ENCODE measurements around the gene CNTNAP4. TPM values are rescaled to one million over a fixed set of nuclear protein-coding genes. Genes with fewer than 3 reads are reported as not detected.

CNTNAP4 gene
- total RNA-seq, 2 donors from 2014 or later, result not detected

DNA sequence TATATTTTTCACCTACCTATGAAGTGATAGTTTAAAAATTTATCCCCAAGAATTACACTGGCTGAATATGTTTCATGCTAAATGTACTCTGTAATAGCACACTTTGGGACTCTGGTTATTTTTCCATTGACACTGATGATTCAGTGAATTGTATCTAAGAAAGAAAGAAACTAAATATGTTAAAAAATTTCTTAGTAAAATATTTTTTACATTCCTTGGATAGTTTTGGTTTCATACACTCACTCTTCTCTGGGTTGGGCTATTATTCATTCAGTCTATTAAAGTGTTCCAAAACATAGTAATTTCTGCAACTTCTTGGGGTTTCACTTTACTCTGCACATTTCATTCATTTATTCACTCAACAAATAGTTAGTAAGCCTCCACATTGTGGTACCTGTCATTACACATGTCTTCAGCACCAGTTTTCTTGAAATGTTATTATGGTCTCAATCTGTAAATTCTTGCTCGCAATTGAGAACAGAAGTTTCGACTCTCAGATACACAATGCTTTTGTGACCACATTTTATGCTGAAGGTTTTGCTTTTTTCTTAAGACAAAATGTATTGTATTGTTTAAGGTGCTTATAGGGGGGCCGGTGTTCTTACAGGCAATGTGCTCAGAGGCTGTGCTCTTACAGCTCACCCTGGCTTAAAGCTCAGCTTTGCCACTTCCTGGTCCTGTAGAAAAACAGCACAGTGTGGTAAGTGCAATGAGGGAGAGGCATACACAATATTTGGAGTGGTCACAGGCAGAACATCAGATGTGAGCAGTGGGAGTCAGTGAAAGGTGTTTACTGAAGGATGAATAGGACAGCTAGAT lies 17.4 kb downstream of the CNTNAP4 start:
- Histone ChIP-seq H3K27ac (no peak overlapping the region), H3K27me3 (no peaks in the 10 kb centered on the region), H3K4me3 (no peak overlapping the region), H3K4me1 (no peaks in the 10 kb centered on the region), H3K36me3 (replicated peaks in 1 of 2; ENCODE audit: insufficient read depth in 1 of 2, low read depth in 2 of 2) (no peaks in the 10 kb centered on the region), H3K9me3 (no peaks in the 10 kb centered on the region)
- WGBS, 2 donors, result 90 to 96% methylated on average over 3 of the region's 3 CpGs
- ATAC-seq, result no peak
- TF ChIP-seq POLR2A (IDR thresholded peaks at IDR 0.05), result no peak
- DNase-seq, result no peak
- intact Hi-C loops (cut with DNase I), result no loop called here

DNA sequence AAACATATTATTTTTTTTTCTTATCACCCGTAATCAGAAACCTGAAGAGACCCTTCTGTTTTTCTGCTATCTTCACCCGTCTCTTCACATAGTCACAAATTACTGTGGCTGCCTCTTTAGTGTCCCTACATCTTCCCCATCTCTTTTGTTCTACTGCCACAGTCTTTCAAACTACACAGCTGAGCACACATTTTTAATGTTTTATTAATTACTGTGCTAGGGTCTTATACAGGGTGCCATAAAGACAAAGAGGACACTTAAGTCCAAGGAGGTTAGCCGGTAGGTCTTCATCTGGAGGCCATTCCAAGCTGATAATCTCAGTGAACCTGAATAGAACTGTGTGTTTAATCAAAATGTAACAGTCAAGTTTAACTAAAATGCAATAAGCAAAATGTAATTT lies 20.7 kb downstream of the CNTNAP4 start:
- Histone ChIP-seq H3K27me3 (no peaks in the 10 kb centered on the region), H3K27ac (no peak overlapping the region), H3K36me3 (replicated peaks in 1 of 2; ENCODE audit: insufficient read depth in 1 of 2, low read depth in 2 of 2) (no peaks in the 10 kb centered on the region), H3K9me3 (no peaks in the 10 kb centered on the region), H3K4me3 (no peak overlapping the region), H3K4me1 (no peaks in the 10 kb centered on the region)
- intact Hi-C loops (cut with DNase I), result no loop called here
- ATAC-seq (no peak), DNase-seq (no peak)
- TF ChIP-seq, protein P1, sequence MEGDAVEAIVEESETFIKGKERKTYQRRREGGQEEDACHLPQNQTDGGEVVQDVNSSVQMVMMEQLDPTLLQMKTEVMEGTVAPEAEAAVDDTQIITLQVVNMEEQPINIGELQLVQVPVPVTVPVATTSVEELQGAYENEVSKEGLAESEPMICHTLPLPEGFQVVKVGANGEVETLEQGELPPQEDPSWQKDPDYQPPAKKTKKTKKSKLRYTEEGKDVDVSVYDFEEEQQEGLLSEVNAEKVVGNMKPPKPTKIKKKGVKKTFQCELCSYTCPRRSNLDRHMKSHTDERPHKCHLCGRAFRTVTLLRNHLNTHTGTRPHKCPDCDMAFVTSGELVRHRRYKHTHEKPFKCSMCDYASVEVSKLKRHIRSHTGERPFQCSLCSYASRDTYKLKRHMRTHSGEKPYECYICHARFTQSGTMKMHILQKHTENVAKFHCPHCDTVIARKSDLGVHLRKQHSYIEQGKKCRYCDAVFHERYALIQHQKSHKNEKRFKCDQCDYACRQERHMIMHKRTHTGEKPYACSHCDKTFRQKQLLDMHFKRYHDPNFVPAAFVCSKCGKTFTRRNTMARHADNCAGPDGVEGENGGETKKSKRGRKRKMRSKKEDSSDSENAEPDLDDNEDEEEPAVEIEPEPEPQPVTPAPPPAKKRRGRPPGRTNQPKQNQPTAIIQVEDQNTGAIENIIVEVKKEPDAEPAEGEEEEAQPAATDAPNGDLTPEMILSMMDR (IDR thresholded peaks at IDR 0.05), result no peak
- TF ChIP-seq POLR2A (IDR thresholded peaks at IDR 0.05), result no peak
- WGBS, 2 donors, result 64 to 67% methylated on average over 3 of the region's 3 CpGs

DNA sequence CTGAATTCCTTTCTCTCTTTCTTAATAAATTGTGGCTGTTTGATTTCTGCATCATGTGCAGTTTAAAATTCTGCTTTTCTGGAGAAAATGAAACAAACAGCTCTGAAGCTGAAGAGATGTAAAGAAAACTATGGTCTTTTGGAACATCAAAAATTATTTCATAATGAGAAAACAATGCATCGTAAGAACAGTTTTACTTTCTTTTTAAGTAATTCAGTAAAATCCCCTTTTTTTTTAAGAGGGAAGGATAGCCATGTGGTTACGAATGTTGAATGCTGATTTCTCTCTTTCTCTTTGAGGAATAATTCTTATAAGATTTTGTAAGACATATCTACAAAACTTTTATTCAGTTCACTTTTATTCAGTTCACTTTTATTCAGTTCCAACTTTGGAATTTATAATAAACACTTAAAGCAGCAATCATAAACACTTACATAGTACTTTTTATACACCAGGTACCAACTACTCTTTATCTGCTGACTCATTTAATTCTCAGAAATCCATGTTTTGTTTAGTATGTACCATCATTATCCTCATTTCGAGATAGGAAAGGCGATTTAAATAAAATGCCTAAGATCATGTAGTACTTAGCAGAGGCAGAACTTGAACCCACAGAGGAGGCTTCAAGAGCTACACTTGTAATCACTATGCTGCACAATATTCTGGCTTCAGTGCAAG lies 26.6 kb downstream of the CNTNAP4 start:
- DNase-seq, result no peak
- intact Hi-C loops (cut with DNase I), result no loop called here
- H3K4me1 ChIP-seq, result no peaks in the 10 kb centered on the region
- H3K4me3 ChIP-seq, result no peak overlapping the region
- ATAC-seq, result no peak
- TF ChIP-seq POLR2A (IDR thresholded peaks at IDR 0.05), result no peak
- TF ChIP-seq, protein P1 (IDR thresholded peaks at IDR 0.05), result no peak
- no peaks in the 10 kb centered on the region for H3K36me3 ChIP-seq (replicated peaks in 1 of 2; ENCODE audit: insufficient read depth in 1 of 2, low read depth in 2 of 2)
- H3K27ac ChIP-seq, result no peak overlapping the region
- H3K9me3 ChIP-seq, result no peaks in the 10 kb centered on the region
- H3K27me3 ChIP-seq, result no peaks in the 10 kb centered on the region
- WGBS, 2 donors, result 68 to 77% methylated on average over 4 of the region's 4 CpGs

DNA sequence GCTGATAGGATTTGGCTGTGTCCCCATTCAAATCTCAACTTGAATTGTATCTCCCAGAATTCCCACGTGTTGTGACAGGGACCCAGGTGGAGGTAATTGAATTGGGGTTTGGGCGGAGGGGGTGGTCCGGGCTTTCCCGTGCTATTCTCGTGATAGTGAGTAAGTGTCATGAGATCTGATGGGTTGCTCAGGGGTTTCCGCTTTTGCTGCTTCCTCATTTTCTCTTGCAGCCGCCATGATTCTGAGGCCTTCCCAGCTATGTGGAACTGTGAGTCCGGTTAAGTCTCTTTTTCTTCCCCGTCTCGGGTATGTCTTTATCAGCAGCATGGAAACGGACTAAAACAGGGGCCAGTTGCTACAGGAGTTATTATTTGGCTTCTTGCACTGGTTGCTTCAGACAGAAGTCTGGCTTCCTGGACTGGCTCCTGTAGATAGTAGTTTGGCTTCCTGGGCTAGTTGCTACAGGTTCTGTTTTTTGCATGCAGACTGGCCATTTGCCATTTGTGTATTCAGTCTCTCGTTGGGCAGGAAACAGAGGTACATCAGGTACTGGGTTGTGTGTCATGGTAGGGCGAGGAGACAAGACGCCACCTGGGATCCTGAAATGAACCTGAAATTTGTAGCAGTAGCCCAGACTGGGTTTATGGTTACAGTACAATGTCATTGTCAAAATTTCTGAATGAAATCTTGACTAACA lies 32.6 kb downstream of the CNTNAP4 start:
- H3K27me3 ChIP-seq, result no peaks in the 10 kb centered on the region
- H3K4me1 ChIP-seq, result no peaks in the 10 kb centered on the region
- no peaks in the 10 kb centered on the region for H3K9me3 ChIP-seq
- TF ChIP-seq POLR2A (IDR thresholded peaks at IDR 0.05), result no peak
- TF ChIP-seq, protein P1 (IDR thresholded peaks at IDR 0.05), result no peak
- intact Hi-C loops (cut with DNase I), result no loop called here
- ATAC-seq (no peak), DNase-seq (no peak)
- no peak overlapping the region for H3K27ac ChIP-seq
- no peaks in the 10 kb centered on the region for H3K36me3 ChIP-seq (replicated peaks in 1 of 2; ENCODE audit: insufficient read depth in 1 of 2, low read depth in 2 of 2)
- WGBS, 2 donors, result 84 to 92% methylated on average over 14 of the region's 14 CpGs
- no peak overlapping the region for H3K4me3 ChIP-seq

DNA sequence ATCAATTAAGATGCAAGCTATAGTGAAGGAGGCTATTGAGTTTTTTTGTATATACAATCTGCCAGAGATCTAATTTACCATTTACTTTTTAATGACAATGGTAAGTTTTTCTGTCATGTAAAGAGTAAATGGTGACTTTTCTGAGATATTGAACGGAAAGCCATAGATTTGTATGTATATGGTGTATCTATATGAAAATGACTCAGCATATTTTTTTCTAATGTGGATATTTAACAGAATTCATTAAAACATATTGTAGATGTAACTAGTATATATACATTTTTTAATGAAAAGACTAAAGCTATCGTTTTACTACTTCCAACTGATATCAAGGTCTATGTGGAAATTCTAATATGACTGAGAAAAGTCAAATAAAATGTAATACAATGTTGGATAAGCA lies 34.1 kb downstream of the CNTNAP4 start:
- no peak for ATAC-seq
- H3K27me3 ChIP-seq, result no peaks in the 10 kb centered on the region
- no peak for TF ChIP-seq POLR2A (IDR thresholded peaks at IDR 0.05)
- TF ChIP-seq, protein P1 (IDR thresholded peaks at IDR 0.05), result no peak
- intact Hi-C loops (cut with DNase I), result no loop called here
- no peaks in the 10 kb centered on the region for H3K9me3 ChIP-seq
- no peaks in the 10 kb centered on the region for H3K36me3 ChIP-seq (replicated peaks in 1 of 2; ENCODE audit: insufficient read depth in 1 of 2, low read depth in 2 of 2)
- no peaks in the 10 kb centered on the region for H3K4me1 ChIP-seq
- H3K27ac ChIP-seq, result no peak overlapping the region
- WGBS, 2 donors, result 56 to 76% methylated on average over 2 of the region's 2 CpGs
- no peak overlapping the region for H3K4me3 ChIP-seq
- DNase-seq, result no peak

All from body of pancreas (tissue), 4 donors.